Nephron (organoid): ENCODE measurements around the gene COL28A1.

Source experiments
- H3K27ac Mint-ChIP-seq, 3 experiments: 2 replicates each; pipeline ENCODE4 v1.8.0; 2020; ENCODE audit warnings: mixed read lengths in 3 of 3, mild to moderate bottlenecking in 2 of 3, moderate library complexity in 1 of 3
- H3K27me3 Mint-ChIP-seq: 2 replicates; pipeline ENCODE4 v1.8.0; 2021; ENCODE audit warnings: low read depth, mild to moderate bottlenecking, moderate library complexity, mixed read lengths
- H3K36me3 Mint-ChIP-seq: 2 replicates; pipeline ENCODE4 v1.8.0; 2020; ENCODE audit warnings: low read depth, mixed read lengths
- H3K4me1 Mint-ChIP-seq: 2 replicates; pipeline ENCODE4 v1.8.0; 2020; ENCODE audit warnings: mixed read lengths
- H3K4me3 Mint-ChIP-seq, 3 experiments: 2 replicates each; pipeline ENCODE4 v1.8.0; 2020; ENCODE audit warnings: mild to moderate bottlenecking in 3 of 3, mixed read lengths in 3 of 3, moderate library complexity in 2 of 3
- H3K9me3 Mint-ChIP-seq: 2 replicates; pipeline ENCODE4 v1.8.0; 2020; ENCODE audit warnings: mixed read lengths
- CTCF ChIP-seq, 3 experiments: fragments of 200-600 bp; sonication (generic); IDR thresholded peaks; one replicate each; pipeline ENCODE4 v1.5.0; 2021; ENCODE audit warnings: antibody characterized with exemption in 3 of 3; ENCODE audit not compliant: unreplicated experiment in 3 of 3

Gene COL28A1

GRCh38 chr7:7351156-7351555, 184.5 kb downstream of the COL28A1 start:
- no peaks in the 10 kb centered on the region for H3K9me3 Mint-ChIP-seq
- H3K27me3 Mint-ChIP-seq, result no peaks in the 10 kb centered on the region
- H3K27ac Mint-ChIP-seq, result no peak overlapping the region

DNA sequence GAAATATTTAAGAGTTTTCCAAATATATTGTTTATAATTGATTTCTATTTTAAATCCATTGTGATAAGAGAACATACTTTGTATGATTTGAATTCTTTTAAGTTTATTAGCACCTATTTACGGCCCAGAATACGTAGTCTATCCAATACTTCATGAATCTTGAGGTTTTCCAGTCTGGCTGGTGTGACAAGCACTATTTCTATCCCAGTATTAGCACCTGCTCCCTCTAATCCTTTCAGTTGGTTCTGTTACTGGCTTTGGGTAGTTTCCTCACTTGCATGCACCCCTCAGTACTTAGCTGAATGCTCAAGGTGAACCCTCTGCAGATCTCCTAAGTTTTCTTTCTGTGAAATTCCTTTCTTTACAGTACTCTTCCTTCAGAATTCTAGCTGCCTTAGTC, 186.5 kb downstream of the COL28A1 start:
- Mint-ChIP-seq H3K27ac (no peak overlapping the region), H3K9me3 (no peaks in the 10 kb centered on the region), H3K27me3 (no peaks in the 10 kb centered on the region), H3K4me1 (no peaks in the 10 kb centered on the region), H3K36me3 (no peaks in the 10 kb centered on the region), H3K4me3 (no peak overlapping the region)
- no peak for TF ChIP-seq CTCF (IDR thresholded peaks at IDR 0.05; ENCODE audit: unreplicated experiment in 3 of 3)

More at GRCh38 chr7:7351156-7351555, 184.5 kb downstream of the COL28A1 start:
- TF ChIP-seq CTCF (IDR thresholded peaks at IDR 0.05; ENCODE audit: unreplicated experiment in 3 of 3), result no peak
- Mint-ChIP-seq H3K4me1 (no peaks in the 10 kb centered on the region), H3K4me3 (no peak overlapping the region), H3K36me3 (no peaks in the 10 kb centered on the region)

GRCh38 chr7:7347045-7347444, 188.6 kb downstream of the COL28A1 start:
- Mint-ChIP-seq H3K4me1 (no peaks in the 10 kb centered on the region), H3K36me3 (no peaks in the 10 kb centered on the region), H3K9me3 (no peaks in the 10 kb centered on the region), H3K27me3 (no peaks in the 10 kb centered on the region), H3K27ac (no peak overlapping the region), H3K4me3 (no peak overlapping the region)
- no peak for TF ChIP-seq CTCF (IDR thresholded peaks at IDR 0.05; ENCODE audit: unreplicated experiment in 3 of 3)

DNA sequence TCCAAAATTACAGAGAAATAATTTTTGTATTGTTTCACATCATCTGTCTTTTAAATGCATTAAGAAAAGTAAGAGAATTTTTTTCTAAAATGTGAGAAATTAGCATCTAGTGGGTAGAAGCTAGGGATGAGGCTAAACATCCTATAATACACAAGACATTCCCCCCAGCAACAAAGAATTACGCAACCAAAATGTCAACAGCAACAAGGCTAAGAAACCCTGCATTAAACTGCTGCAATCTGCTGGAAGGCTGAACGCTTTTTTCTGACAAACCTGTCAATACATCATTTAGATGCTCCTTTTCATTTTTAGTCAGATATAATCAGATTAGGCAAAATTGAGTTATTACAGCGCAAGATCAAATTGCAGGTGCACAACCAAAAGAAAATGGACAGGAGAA, 191.1 kb downstream of the COL28A1 start:
- no peaks in the 10 kb centered on the region for H3K27me3 Mint-ChIP-seq
- no peak overlapping the region for H3K27ac Mint-ChIP-seq
- H3K4me1 Mint-ChIP-seq, result no peaks in the 10 kb centered on the region
- TF ChIP-seq CTCF (IDR thresholded peaks at IDR 0.05; ENCODE audit: unreplicated experiment in 3 of 3), result no peak
- H3K9me3 Mint-ChIP-seq, result no peaks in the 10 kb centered on the region
- H3K36me3 Mint-ChIP-seq, result no peaks in the 10 kb centered on the region
- H3K4me3 Mint-ChIP-seq, result no peak overlapping the region

GRCh38 chr7:7335909-7336308, 199.8 kb downstream of the COL28A1 start:
- no peaks in the 10 kb centered on the region for H3K4me1 Mint-ChIP-seq
- H3K36me3 Mint-ChIP-seq, result no peaks in the 10 kb centered on the region
- H3K4me3 Mint-ChIP-seq, result no peak overlapping the region
- H3K9me3 Mint-ChIP-seq, result no peaks in the 10 kb centered on the region
- H3K27me3 Mint-ChIP-seq, result peaks cover 6% of the 10 kb centered on the region
- H3K27ac Mint-ChIP-seq, result no peak overlapping the region
- no peak for TF ChIP-seq CTCF (IDR thresholded peaks at IDR 0.05; ENCODE audit: unreplicated experiment in 3 of 3)

DNA sequence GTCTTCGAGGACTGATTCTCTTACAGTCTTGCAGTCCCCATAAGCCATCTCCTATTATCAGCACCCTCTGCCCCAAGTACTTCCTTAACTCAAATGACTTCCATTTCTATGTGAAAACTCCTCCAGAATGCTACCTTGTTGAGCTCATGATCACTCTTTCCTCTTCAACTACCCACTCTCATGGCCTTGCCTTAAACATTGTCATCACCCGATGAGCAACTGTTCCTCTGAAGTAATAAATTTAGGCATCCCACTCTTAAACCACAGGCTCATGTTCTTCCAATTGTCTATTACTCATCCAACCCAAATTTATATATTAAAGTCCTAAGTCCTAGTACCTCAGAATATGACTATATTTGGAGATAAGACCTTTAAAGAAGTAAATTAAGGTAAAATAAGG, 200.5 kb downstream of the COL28A1 start:
- H3K27me3 Mint-ChIP-seq, result peaks cover 7% of the 10 kb centered on the region
- no peaks in the 10 kb centered on the region for H3K36me3 Mint-ChIP-seq
- no peak overlapping the region for H3K4me3 Mint-ChIP-seq
- no peaks in the 10 kb centered on the region for H3K9me3 Mint-ChIP-seq
- no peak for TF ChIP-seq CTCF (IDR thresholded peaks at IDR 0.05; ENCODE audit: unreplicated experiment in 3 of 3)
- H3K4me1 Mint-ChIP-seq, result no peaks in the 10 kb centered on the region
- H3K27ac Mint-ChIP-seq, result no peak overlapping the region
